Large intestine (tissue), 3 donors: ENCODE data around the gene BCAS3. TPM values are rescaled to one million over a fixed set of nuclear protein-coding genes. Genes with fewer than 3 reads are reported as not detected.

Experiments used
- DNase-seq, 2 donors: peaks; one replicate each; pipeline versions ENCODE4 v3.0.0 to v3.0.0-alpha.2; 2013
- H3K27ac ChIP-seq: one replicate; pipeline ENCODE4 v1.5.1; 2013; ENCODE audit warnings: low read length
- H3K27me3 ChIP-seq: 2 replicates; pipeline ENCODE4 v1.6.1; 2013; ENCODE audit warnings: low read length; ENCODE audit not compliant: control insufficient read depth, insufficient read depth
- H3K36me3 ChIP-seq: 2 replicates; pipeline ENCODE4 v1.6.1; 2013; ENCODE audit warnings: low read length; ENCODE audit not compliant: control insufficient read depth, insufficient read depth
- H3K4me1 ChIP-seq: one replicate; pipeline ENCODE4 v1.6.1; 2013; ENCODE audit warnings: low read length; ENCODE audit not compliant: control insufficient read depth, insufficient read depth
- H3K4me3 ChIP-seq: one replicate; pipeline ENCODE4 v1.5.1; 2013; ENCODE audit warnings: low read length
- H3K9me3 ChIP-seq: one replicate; pipeline ENCODE4 v1.6.1; 2013; ENCODE audit warnings: mild to moderate bottlenecking, low read depth, low read length, moderate library complexity; ENCODE audit not compliant: control insufficient read depth
- WGBS: methylation state at CpG from one replicate; pipeline ENCODE4 v1.1.5; 2013; ENCODE audit warnings: low lambda C conversion rate; ENCODE audit not compliant: insufficient coverage; 5-methylcytosine and 5-hydroxymethylcytosine counted together
- polyA plus RNA-seq: library from polyadenylated mRNA; unstranded; fragments of 120-200 nt; gene quantifications from one replicate; pipeline ENCODE4 v1.2.1, GENCODE V29; 2013

The BCAS3 gene
- polyA plus RNA-seq, 1 donor = 9.7 TPM

GRCh38 chr17:61419496-61420046, 741.9 kb downstream of the BCAS3 start:
- H3K4me1 ChIP-seq = peaks cover 4% of the 10 kb centered on the region
- peaks cover 3% of the 10 kb centered on the region for H3K27me3 ChIP-seq
- H3K36me3 ChIP-seq = no peaks in the 10 kb centered on the region
- H3K9me3 ChIP-seq = no peaks in the 10 kb centered on the region
- no peak for DNase-seq
- WGBS = no CpG with 5 or more reads among the region's 8 CpGs
- no peak overlapping the region for H3K27ac ChIP-seq
- no peak overlapping the region for H3K4me3 ChIP-seq

- peaks cover 3% of the 10 kb centered on the region for H3K27me3 ChIP-seq
- WGBS = no CpG with 5 or more reads among the region's 4 CpGs
Measured at GRCh38 chr17:61420052-61420451, 742.4 kb downstream of the BCAS3 start.

GRCh38 chr17:61420745-61421398, 743.2 kb downstream of the BCAS3 start:
- Histone ChIP-seq H3K27me3 (peaks cover 3% of the 10 kb centered on the region), H3K9me3 (no peaks in the 10 kb centered on the region), H3K4me3 (no peak overlapping the region), H3K4me1 (peaks cover 4% of the 10 kb centered on the region), H3K36me3 (no peaks in the 10 kb centered on the region), H3K27ac (no peak overlapping the region)
- WGBS = no CpG with 5 or more reads among the region's 4 CpGs
- DNase-seq = no peak

More at GRCh38 chr17:61420052-61420451, 742.4 kb downstream of the BCAS3 start:
- Histone ChIP-seq H3K9me3 (no peaks in the 10 kb centered on the region), H3K27ac (no peak overlapping the region), H3K36me3 (no peaks in the 10 kb centered on the region), H3K4me3 (no peak overlapping the region), H3K4me1 (peaks cover 4% of the 10 kb centered on the region)
- no peak for DNase-seq

- Histone ChIP-seq H3K4me3 (no peak overlapping the region), H3K4me1 (peaks cover 4% of the 10 kb centered on the region), H3K27ac (no peak overlapping the region), H3K9me3 (no peaks in the 10 kb centered on the region), H3K27me3 (peaks cover 3% of the 10 kb centered on the region), H3K36me3 (no peaks in the 10 kb centered on the region)
- no CpG with 5 or more reads among the region's 4 CpGs for WGBS
- peak in 1 of 2 donors; percentile 5 for DNase-seq
Measured at GRCh38 chr17:61421460-61421859, 743.8 kb downstream of the BCAS3 start.

- 60% methylated on average over 2 of the region's 5 CpGs for WGBS
- H3K4me1 ChIP-seq = peaks cover under 1% of the 10 kb centered on the region
- H3K27ac ChIP-seq = no peak overlapping the region
- H3K4me3 ChIP-seq = no peak overlapping the region
- H3K27me3 ChIP-seq = peaks cover 2% of the 10 kb centered on the region
- H3K36me3 ChIP-seq = no peaks in the 10 kb centered on the region
- no peaks in the 10 kb centered on the region for H3K9me3 ChIP-seq
- DNase-seq = no peak
Measured at GRCh38 chr17:61422116-61422799, 744.6 kb downstream of the BCAS3 start.

GRCh38 chr17:61422869-61423268, 745.2 kb downstream of the BCAS3 start:
- peaks cover 4% of the 10 kb centered on the region for H3K4me1 ChIP-seq
- no peaks in the 10 kb centered on the region for H3K36me3 ChIP-seq
- H3K4me3 ChIP-seq = no peak overlapping the region
- WGBS = 0% methylated on average over 1 of the region's 2 CpGs
- H3K9me3 ChIP-seq = no peaks in the 10 kb centered on the region
- no peak for DNase-seq
- H3K27ac ChIP-seq = no peak overlapping the region
- H3K27me3 ChIP-seq = peaks cover 2% of the 10 kb centered on the region

GRCh38 chr17:61423967-61424649, 746.5 kb downstream of the BCAS3 start:
- H3K4me1 ChIP-seq = peaks cover 4% of the 10 kb centered on the region
- H3K27ac ChIP-seq = no peak overlapping the region
- H3K4me3 ChIP-seq = no peak overlapping the region
- no peaks in the 10 kb centered on the region for H3K9me3 ChIP-seq
- peaks cover 2% of the 10 kb centered on the region for H3K27me3 ChIP-seq
- WGBS = no CpG with 5 or more reads among the region's 10 CpGs
- no peaks in the 10 kb centered on the region for H3K36me3 ChIP-seq
- DNase-seq = no peak

GRCh38 chr17:61425682-61426481, 748.2 kb downstream of the BCAS3 start:
- Histone ChIP-seq H3K27me3 (no peaks in the 10 kb centered on the region), H3K4me1 (peaks cover 4% of the 10 kb centered on the region), H3K4me3 (no peak overlapping the region), H3K9me3 (no peaks in the 10 kb centered on the region), H3K36me3 (no peaks in the 10 kb centered on the region), H3K27ac (no peak overlapping the region)
- WGBS = no CpG with 5 or more reads among the region's 11 CpGs
- DNase-seq = peak in 1 of 2 donors; percentile 28

- Histone ChIP-seq H3K4me1 (peaks cover 4% of the 10 kb centered on the region), H3K27ac (peak overlapping the region; percentile 37)
Measured at GRCh38 chr17:61426482-61427304, 749.0 kb downstream of the BCAS3 start.

More at GRCh38 chr17:61426482-61427304, 749.0 kb downstream of the BCAS3 start:
- Histone ChIP-seq H3K36me3 (no peaks in the 10 kb centered on the region), H3K9me3 (no peaks in the 10 kb centered on the region), H3K4me3 (no peak overlapping the region), H3K27me3 (no peaks in the 10 kb centered on the region)
- DNase-seq = peak; percentile 65 to 67
- WGBS = 87% methylated on average over 3 of the region's 10 CpGs
